Panc1 (cell line): ENCODE data around the gene CUX1. TPM values are rescaled to one million over a fixed set of nuclear protein-coding genes. Genes with fewer than 3 reads are reported as not detected.

Experiments used
- ATAC-seq: fragments of 200-7000 bp; cut with Tn5 transposase; 2 replicates; pipeline ENCODE4 v1.9.1; 2020; ENCODE audit warnings: mild to moderate bottlenecking, moderate library complexity
- BruUV-seq: library from RNA; stranded (reverse); fragments of 400-500 nt; replicated peaks from 2 replicates; lab custom pipeline; 2021; lab: Mats Ljungman, UMichigan
- CTCF ChIA-PET: fragments of 300-600 bp; sonication (Branson Sonifier 250); formaldehyde crosslinking; loops from one replicate; lab custom pipeline; 2022; ENCODE audit warnings: antibody characterized with exemption; lab: Charles Lee
- POLR2A ChIA-PET: fragments of 300-600 bp; sonication (Branson Sonifier 250); formaldehyde crosslinking; loops from one replicate; lab custom pipeline; 2022; ENCODE audit warnings: antibody characterized with exemption; lab: Charles Lee
- DNase-seq: peaks from one replicate; pipeline ENCODE4 v3.0.0-alpha.2; 2010; ENCODE audit warnings: low read depth, low spot score
- H3K27ac ChIP-seq: 2 replicates; pipeline ENCODE4 v1.5.1; 2011; ENCODE audit warnings: mild to moderate bottlenecking, low read length, inconsistent platforms
- H3K27me3 ChIP-seq: fragments of 200-500 bp; sonication (Bioruptor generic); 2 replicates; pipeline ENCODE4 v1.6.0; 2014; ENCODE audit warnings: low read length, inconsistent platforms; ENCODE audit not compliant: control insufficient read depth, insufficient read depth
- H3K36me3 ChIP-seq: fragments of 200-500 bp; sonication (Bioruptor generic); 2 replicates; pipeline ENCODE4 v1.5.1; 2014; ENCODE audit warnings: inconsistent platforms, mild to moderate bottlenecking, low read length, moderate library complexity; ENCODE audit not compliant: control insufficient read depth, insufficient read depth
- H3K4me1 ChIP-seq: 2 replicates; pipeline ENCODE4 v1.5.1; 2011; ENCODE audit warnings: inconsistent platforms, mild to moderate bottlenecking, low read length, moderate library complexity; ENCODE audit not compliant: control insufficient read depth, insufficient read depth
- H3K4me3 ChIP-seq, 2 experiments: 2 replicates each; pipeline ENCODE4 v1.5.1; 2011 to 2012; ENCODE audit warnings: low read depth in 2 of 2, low read length in 2 of 2, mild to moderate bottlenecking in 2 of 2, inconsistent platforms in 1 of 2, moderate library complexity in 1 of 2
- H3K9me3 ChIP-seq: fragments of 200-500 bp; sonication (Bioruptor generic); 2 replicates; pipeline ENCODE4 v1.5.1; 2014; ENCODE audit warnings: low read depth, mild to moderate bottlenecking, inconsistent platforms, low read length, moderate library complexity; ENCODE audit not compliant: control insufficient read depth, insufficient read depth
- POLR2AphosphoS5 ChIP-seq: IDR thresholded peaks from 2 replicates; pipeline ENCODE4 v1.6.1; 2012; ENCODE audit warnings: mild to moderate bottlenecking, low read depth, low read length, moderate library complexity
- SIN3A ChIP-seq: IDR thresholded peaks from 2 replicates; pipeline ENCODE4 v1.6.1; 2012; ENCODE audit warnings: low read depth, mild to moderate bottlenecking, low read length, moderate library complexity, borderline replicate concordance; ENCODE audit not compliant: insufficient read depth
- TCF7L2 ChIP-seq: IDR thresholded peaks from 2 replicates; pipeline ENCODE4 v1.6.1; 2011; ENCODE audit warnings: mild to moderate bottlenecking, low read depth, low read length, inconsistent platforms
- in situ Hi-C: cut with HindIII; loops from 2 replicates; pipeline ENCODE4 v1.10.0; 2016; ENCODE audit warnings: low sequenced_read_pairs, low pct_unique_long_range_greater_than_20kb
- intact Hi-C: fragments of 100-400 bp; cut with micrococcal nuclease; formaldehyde crosslinking; loops from one replicate; pipeline ENCODE4 v1.10.0; 2022; ENCODE audit not compliant: unreplicated experiment
- total RNA-seq: library from RNA; stranded (reverse); gene quantifications from one replicate; pipeline ENCODE4 v1.2.1, GENCODE V29; 2021; ENCODE audit not compliant: unreplicated experiment
- TF ChIP-seq, protein P1 (sequence below), 2 experiments: IDR thresholded peaks; 2 replicates each; pipeline ENCODE4 v1.6.1; 2011 to 2012; ENCODE audit warnings: low read depth in 2 of 2, control low read depth in 1 of 2, low read length in 1 of 2, mild to moderate bottlenecking in 1 of 2, moderate library complexity in 1 of 2; ENCODE audit not compliant: insufficient read depth in 1 of 2
- TF ChIP-seq, protein P2 (sequence below): fragments of 450-650 bp; IDR thresholded peaks from 2 replicates; pipeline ENCODE4 v1.5.1; 2017; ENCODE audit warnings: mild to moderate bottlenecking

Gene CUX1
- total RNA-seq, 1 experiment from 2014 or later = 50.9 TPM

DNA sequence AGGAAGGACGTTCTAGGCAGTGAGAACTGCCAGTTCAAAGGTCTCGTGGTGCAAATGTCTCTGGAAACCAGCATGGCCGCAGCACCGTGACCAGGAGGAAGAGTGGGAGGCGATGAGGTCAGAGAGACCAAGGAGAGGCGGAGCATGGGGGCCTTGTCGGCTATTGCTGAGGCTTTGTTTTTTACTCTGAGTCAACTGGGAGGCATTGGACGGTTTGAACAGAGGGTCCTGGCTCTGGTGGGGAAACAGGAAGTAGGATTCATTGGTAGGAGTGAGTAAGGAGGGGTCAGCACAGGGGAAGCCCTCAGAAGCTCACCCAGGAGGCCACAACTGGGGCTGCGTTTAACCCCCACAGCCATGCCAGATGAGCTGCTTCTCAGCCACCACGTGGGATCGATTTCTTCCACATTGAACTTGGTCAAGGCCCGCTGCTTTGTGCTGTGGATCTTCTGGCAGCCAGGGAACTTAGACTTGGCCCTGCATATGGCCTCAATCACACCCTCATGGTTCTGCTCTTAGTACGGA is 447.0 kb downstream of the CUX1 start:
- Histone ChIP-seq H3K27me3 (no peaks in the 10 kb centered on the region), H3K36me3 (no peaks in the 10 kb centered on the region), H3K27ac (no peak overlapping the region), H3K4me1 (no peaks in the 10 kb centered on the region), H3K4me3 (no peak overlapping the region), H3K9me3 (no peaks in the 10 kb centered on the region)
- DNase-seq (no peak), ATAC-seq (no peak)
- BruUV-seq = no TSS peak
- POLR2A ChIA-PET = no interaction called here
- TF ChIP-seq, protein P1, sequence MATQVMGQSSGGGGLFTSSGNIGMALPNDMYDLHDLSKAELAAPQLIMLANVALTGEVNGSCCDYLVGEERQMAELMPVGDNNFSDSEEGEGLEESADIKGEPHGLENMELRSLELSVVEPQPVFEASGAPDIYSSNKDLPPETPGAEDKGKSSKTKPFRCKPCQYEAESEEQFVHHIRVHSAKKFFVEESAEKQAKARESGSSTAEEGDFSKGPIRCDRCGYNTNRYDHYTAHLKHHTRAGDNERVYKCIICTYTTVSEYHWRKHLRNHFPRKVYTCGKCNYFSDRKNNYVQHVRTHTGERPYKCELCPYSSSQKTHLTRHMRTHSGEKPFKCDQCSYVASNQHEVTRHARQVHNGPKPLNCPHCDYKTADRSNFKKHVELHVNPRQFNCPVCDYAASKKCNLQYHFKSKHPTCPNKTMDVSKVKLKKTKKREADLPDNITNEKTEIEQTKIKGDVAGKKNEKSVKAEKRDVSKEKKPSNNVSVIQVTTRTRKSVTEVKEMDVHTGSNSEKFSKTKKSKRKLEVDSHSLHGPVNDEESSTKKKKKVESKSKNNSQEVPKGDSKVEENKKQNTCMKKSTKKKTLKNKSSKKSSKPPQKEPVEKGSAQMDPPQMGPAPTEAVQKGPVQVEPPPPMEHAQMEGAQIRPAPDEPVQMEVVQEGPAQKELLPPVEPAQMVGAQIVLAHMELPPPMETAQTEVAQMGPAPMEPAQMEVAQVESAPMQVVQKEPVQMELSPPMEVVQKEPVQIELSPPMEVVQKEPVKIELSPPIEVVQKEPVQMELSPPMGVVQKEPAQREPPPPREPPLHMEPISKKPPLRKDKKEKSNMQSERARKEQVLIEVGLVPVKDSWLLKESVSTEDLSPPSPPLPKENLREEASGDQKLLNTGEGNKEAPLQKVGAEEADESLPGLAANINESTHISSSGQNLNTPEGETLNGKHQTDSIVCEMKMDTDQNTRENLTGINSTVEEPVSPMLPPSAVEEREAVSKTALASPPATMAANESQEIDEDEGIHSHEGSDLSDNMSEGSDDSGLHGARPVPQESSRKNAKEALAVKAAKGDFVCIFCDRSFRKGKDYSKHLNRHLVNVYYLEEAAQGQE (IDR thresholded peaks at IDR 0.05; ENCODE audit: insufficient read depth in 1 of 2, low read depth in 2 of 2, low read length in 1 of 2) = no peak
- TF ChIP-seq TCF7L2 (no peak), POLR2AphosphoS5 (no peak), SIN3A (no peak)
- TF ChIP-seq, protein P2, sequence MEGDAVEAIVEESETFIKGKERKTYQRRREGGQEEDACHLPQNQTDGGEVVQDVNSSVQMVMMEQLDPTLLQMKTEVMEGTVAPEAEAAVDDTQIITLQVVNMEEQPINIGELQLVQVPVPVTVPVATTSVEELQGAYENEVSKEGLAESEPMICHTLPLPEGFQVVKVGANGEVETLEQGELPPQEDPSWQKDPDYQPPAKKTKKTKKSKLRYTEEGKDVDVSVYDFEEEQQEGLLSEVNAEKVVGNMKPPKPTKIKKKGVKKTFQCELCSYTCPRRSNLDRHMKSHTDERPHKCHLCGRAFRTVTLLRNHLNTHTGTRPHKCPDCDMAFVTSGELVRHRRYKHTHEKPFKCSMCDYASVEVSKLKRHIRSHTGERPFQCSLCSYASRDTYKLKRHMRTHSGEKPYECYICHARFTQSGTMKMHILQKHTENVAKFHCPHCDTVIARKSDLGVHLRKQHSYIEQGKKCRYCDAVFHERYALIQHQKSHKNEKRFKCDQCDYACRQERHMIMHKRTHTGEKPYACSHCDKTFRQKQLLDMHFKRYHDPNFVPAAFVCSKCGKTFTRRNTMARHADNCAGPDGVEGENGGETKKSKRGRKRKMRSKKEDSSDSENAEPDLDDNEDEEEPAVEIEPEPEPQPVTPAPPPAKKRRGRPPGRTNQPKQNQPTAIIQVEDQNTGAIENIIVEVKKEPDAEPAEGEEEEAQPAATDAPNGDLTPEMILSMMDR = no peak
- in situ Hi-C loops = no loop called here
- CTCF ChIA-PET = no interaction called here
- intact Hi-C loops = no loop called here

DNA sequence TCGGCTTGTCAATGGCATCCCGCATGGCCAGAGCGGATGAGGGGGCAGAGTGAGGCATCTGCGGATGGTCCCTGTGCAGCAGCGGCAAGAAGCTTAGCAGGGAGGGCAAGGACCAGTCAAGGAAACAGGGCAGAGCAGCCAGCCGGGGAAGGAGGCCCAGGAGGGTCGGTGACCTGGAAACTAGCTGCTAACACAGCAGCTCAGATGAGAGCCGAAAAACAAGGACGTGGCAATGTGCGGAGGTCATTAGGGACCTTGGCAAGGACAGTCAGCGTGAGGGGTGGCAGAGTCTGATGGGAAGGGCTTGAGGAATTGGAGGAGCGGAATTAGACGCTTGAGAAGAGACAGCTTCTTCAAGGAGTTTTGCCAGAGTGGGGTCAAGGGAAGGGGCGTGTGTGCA is 449.1 kb downstream of the CUX1 start:
- intact Hi-C loops (no loop called here), in situ Hi-C loops (no loop called here)
- no peak for TF ChIP-seq SIN3A
- TF ChIP-seq, protein P1 (IDR thresholded peaks at IDR 0.05; ENCODE audit: insufficient read depth in 1 of 2, low read depth in 2 of 2, low read length in 1 of 2) = no peak
- TF ChIP-seq, protein P2 = no peak
- TF ChIP-seq TCF7L2 = no peak
- no peak for TF ChIP-seq POLR2AphosphoS5
- DNase-seq (no peak), ATAC-seq (no peak)
- POLR2A ChIA-PET = no interaction called here
- no peak overlapping the region for H3K27ac ChIP-seq
- H3K4me3 ChIP-seq = no peak overlapping the region
- CTCF ChIA-PET = no interaction called here
- no peaks in the 10 kb centered on the region for H3K27me3 ChIP-seq
- H3K9me3 ChIP-seq = no peaks in the 10 kb centered on the region
- no peaks in the 10 kb centered on the region for H3K4me1 ChIP-seq
- no peaks in the 10 kb centered on the region for H3K36me3 ChIP-seq
- no TSS peak for BruUV-seq
